SK-N-SH (cell line): ENCODE data around the gene ASZ1.

Experiments
- CHD2 ChIP-seq: fragments of 150-350 bp; IDR thresholded peaks from 2 replicates; pipeline ENCODE4 v1.6.1; 2018; ENCODE audit warnings: low read length; ENCODE audit not compliant: partially characterized antibody
- CTCF ChIP-seq: fragments of 200-600 bp; sonication (generic); IDR thresholded peaks from 2 replicates; pipeline ENCODE4 v1.6.1; 2017; ENCODE audit warnings: antibody characterized with exemption, mild to moderate bottlenecking, moderate library complexity
- EZH2phosphoT487 ChIP-seq: fragments of 200-600 bp; sonication (generic); IDR thresholded peaks from 2 replicates; pipeline ENCODE4 v1.6.1; 2017; ENCODE audit warnings: low read depth, mixed run types, mild to moderate bottlenecking, antibody characterized with exemption, moderate library complexity, borderline replicate concordance
- GATA2 ChIP-seq: sonication (generic); formaldehyde crosslinking; IDR thresholded peaks from 2 replicates; pipeline ENCODE4 v1.5.0; 2020; ENCODE audit warnings: mild to moderate bottlenecking, missing genetic modification reagents
- MEF2A ChIP-seq: IDR thresholded peaks from 2 replicates; pipeline ENCODE4 v1.4.0; 2012; ENCODE audit warnings: low read depth, borderline replicate concordance
- MXI1 ChIP-seq: IDR thresholded peaks from 2 replicates; pipeline ENCODE4 v1.6.1; 2012; ENCODE audit warnings: mild to moderate bottlenecking, low read depth, low read length, improper control_type of control experiment
- POLR2AphosphoS5 ChIP-seq: IDR thresholded peaks from 2 replicates; pipeline ENCODE4 v1.6.1; 2012; ENCODE audit warnings: low read depth, low read length
- REST ChIP-seq: IDR thresholded peaks from 2 replicates; pipeline ENCODE4 v1.6.1; 2012; ENCODE audit warnings: mild to moderate bottlenecking, low read depth, low read length, moderate library complexity
- SMC3 ChIP-seq: IDR thresholded peaks from 2 replicates; pipeline ENCODE4 v1.6.1; 2012; ENCODE audit warnings: low read depth, low read length, improper control_type of control experiment

- TF ChIP-seq MXI1, result no peak
- no peak for TF ChIP-seq REST
- TF ChIP-seq CHD2, result no peak
- TF ChIP-seq MEF2A, result no peak
- TF ChIP-seq CTCF, result peak; percentile 41
- TF ChIP-seq EZH2phosphoT487, result no peak
- TF ChIP-seq GATA2, result no peak
- TF ChIP-seq SMC3, result no peak
- TF ChIP-seq POLR2AphosphoS5, result no peak
Measured at GRCh38 chr7:117375380-117375779, 51.9 kb downstream of the ASZ1 start.
